Measurements from ENCODE around the gene B3GAT3. TPM values are rescaled to one million over a fixed set of nuclear protein-coding genes. Genes with fewer than 3 reads are reported as not detected.

B3GAT3 gene
- total RNA-seq, 2 donors from 2014 or later = 38.6 to 53.9 TPM

DNA sequence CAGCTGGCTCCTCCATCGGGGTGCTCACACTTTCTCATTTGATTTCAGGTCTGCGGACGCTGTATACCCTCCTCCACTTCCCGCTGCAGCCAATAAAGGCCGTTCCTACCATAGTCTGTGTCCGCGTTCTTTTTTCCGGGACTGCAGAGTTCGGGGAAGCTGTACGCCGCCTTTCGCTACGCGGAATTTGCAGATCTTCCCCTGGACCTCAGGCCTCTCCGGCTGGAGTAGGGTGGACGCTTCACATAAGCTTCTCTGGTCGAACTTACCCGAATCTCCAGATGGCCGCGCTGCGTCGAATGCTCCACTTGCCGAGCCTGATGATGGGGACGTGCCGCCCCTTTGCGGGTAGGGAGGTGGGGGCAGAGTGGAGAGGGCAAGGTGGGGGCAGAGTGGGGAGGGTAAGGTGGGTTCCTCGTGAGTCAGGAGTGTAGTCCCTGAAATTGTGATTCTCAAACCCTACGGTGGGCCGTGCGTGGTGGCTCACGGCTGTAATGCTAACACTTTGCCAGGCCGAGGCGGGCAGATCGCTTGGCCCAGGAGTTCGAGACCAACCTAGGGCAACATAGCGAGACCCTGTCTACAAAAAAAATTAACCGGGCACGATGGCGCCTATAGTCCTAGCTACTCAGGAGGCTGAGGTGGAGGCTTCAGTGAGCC, 43.9 kb upstream of the B3GAT3 start:
- peak overlapping the region; percentile 97 for H3K27ac Mint-ChIP-seq
- DNase-seq = peak; percentile 60

GRCh38 chr11:62665075-62665598, 43.4 kb upstream of the B3GAT3 start, which contains the start of the genes C11orf98 and CSKMT:
Gene C11orf98, minus strand, starts transcription at chr11:62665210. Its CDS starts 41 bp downstream, at chr11:62665169.
Gene CSKMT, plus strand, starts transcription at chr11:62665312. Its CDS starts 568 bp downstream, at chr11:62665880.
- H3K4me3 Mint-ChIP-seq = peak within 1 kb of the TSS; percentile 98
- peak; percentile 98 for DNase-seq

More for the DNA sequence above, 43.9 kb upstream of the B3GAT3 start:
- Mint-ChIP-seq H3K9me3 (no peaks in the 10 kb centered on the region), H3K4me1 (peaks cover 20% of the 10 kb centered on the region), H3K4me3 (peak overlapping the region; percentile 98), H3K27me3 (ENCODE audit: insufficient read depth) (no peaks in the 10 kb centered on the region), H3K36me3 (ENCODE audit: low read depth) (peaks cover 31% of the 10 kb centered on the region)
- Histone ChIP-seq H3K4me3 (ENCODE audit: low read length) (peak overlapping the region; percentile 91), H3K9me3 (ENCODE audit: control insufficient read depth, low read length) (no peaks in the 10 kb centered on the region), H3K9ac (ENCODE audit: extremely low read depth, low read length, poor library complexity, severe bottlenecking) (peak overlapping the region; percentile 91), H3K36me3 (ENCODE audit: control insufficient read depth, insufficient read depth, low read length) (peaks cover 25% of the 10 kb centered on the region), H3K27me3 (ENCODE audit: control insufficient read depth, insufficient read depth, low read length, poor library complexity, severe bottlenecking) (no peaks in the 10 kb centered on the region), H3K27ac (ENCODE audit: low read depth, low read length) (peak overlapping the region; percentile 61), H3K4me1 (ENCODE audit: control insufficient read depth, insufficient read depth, low read length) (no peaks in the 10 kb centered on the region)
- 4 to 5% methylated on average over 25 to 39 of the region's 39 CpGs for WGBS, 2 experiments (ENCODE audit: insufficient coverage in 1 of 2, insufficient read length in 1 of 2)
- TF ChIP-seq CTCF (conservative IDR thresholded peaks at IDR 0.05) = no peak

More at GRCh38 chr11:62665075-62665598, 43.4 kb upstream of the B3GAT3 start, which contains the start of the genes C11orf98 and CSKMT:
- Mint-ChIP-seq H3K27me3 (ENCODE audit: insufficient read depth) (no peaks in the 10 kb centered on the region), H3K4me1 (peaks cover 19% of the 10 kb centered on the region), H3K27ac (peak within 1 kb of the TSS; percentile 97), H3K9me3 (no peaks in the 10 kb centered on the region), H3K36me3 (ENCODE audit: low read depth) (peaks cover 34% of the 10 kb centered on the region)
- Histone ChIP-seq H3K9ac (ENCODE audit: extremely low read depth, low read length, poor library complexity, severe bottlenecking) (peak within 1 kb of the TSS; percentile 91), H3K27me3 (ENCODE audit: control insufficient read depth, insufficient read depth, low read length, poor library complexity, severe bottlenecking) (no peaks in the 10 kb centered on the region), H3K27ac (ENCODE audit: low read depth, low read length) (peak within 1 kb of the TSS; percentile 87), H3K4me3 (ENCODE audit: low read length) (peak within 1 kb of the TSS; percentile 91), H3K36me3 (ENCODE audit: control insufficient read depth, insufficient read depth, low read length) (peaks cover 25% of the 10 kb centered on the region), H3K9me3 (ENCODE audit: control insufficient read depth, low read length) (no peaks in the 10 kb centered on the region), H3K4me1 (ENCODE audit: control insufficient read depth, insufficient read depth, low read length) (no peaks in the 10 kb centered on the region)
- TF ChIP-seq CTCF (conservative IDR thresholded peaks at IDR 0.05) = no peak
- 0 to 1% methylated on average over 23 to 47 of the region's 47 CpGs for WGBS, 2 experiments (ENCODE audit: insufficient coverage in 1 of 2, insufficient read length in 1 of 2)

All from endodermal cell (in vitro differentiated cells).